GM21528 (cell line): Measurements from ENCODE around the gene F12.
"Not testable (repeated sequence)": the region's sequence is repeated elsewhere in the genome, so short reads cannot be mapped to it uniquely, and the experiment has no call there.

ENCODE experiments used
- ATAC-seq: cut with Tn5 transposase; IDR thresholded peaks from one replicate; pipeline ENCODE4 v1.9.1; 2021; ENCODE audit warnings: mild to moderate bottlenecking, moderate library complexity; ENCODE audit not compliant: unreplicated experiment, low FRiP score

F12 gene

GRCh38 chr5:177360740-177361139, 48.6 kb downstream of the F12 start:
- ATAC-seq, result not testable (repeated sequence)

- no peak for ATAC-seq
Observed at GRCh38 chr5:177359860-177360259, 49.5 kb downstream of the F12 start.

GRCh38 chr5:177359451-177359851, 49.9 kb downstream of the F12 start:
- no peak for ATAC-seq

- no peak for ATAC-seq
Observed at GRCh38 chr5:177358370-177358819, 51.0 kb downstream of the F12 start.

GRCh38 chr5:177357459-177358351, 51.7 kb downstream of the F12 start, which contains the start of gene RGS14:
Gene RGS14 (plus strand): TSS chr5:177357924. CDS start chr5:177358025, 101 bp downstream.
- ATAC-seq, result peak; percentile 82

GRCh38 chr5:177357146-177357458, 52.3 kb downstream of the F12 start:
- ATAC-seq, result no peak

GRCh38 chr5:177356746-177357145, 52.6 kb downstream of the F12 start:
- no peak for ATAC-seq

GRCh38 chr5:177355868-177356168, 53.5 kb downstream of the F12 start:
- no peak for ATAC-seq

GRCh38 chr5:177355162-177355867, 54.0 kb downstream of the F12 start:
- ATAC-seq, result no peak

- no peak for ATAC-seq
Observed at GRCh38 chr5:177354711-177355110, 54.7 kb downstream of the F12 start.

GRCh38 chr5:177354256-177354655, 55.1 kb downstream of the F12 start:
- ATAC-seq, result no peak

GRCh38 chr5:177353093-177353492, 56.3 kb downstream of the F12 start:
- ATAC-seq, result no peak
